Keratinocyte (primary cell): ENCODE measurements around the gene MEA1. TPM values are rescaled to one million over a fixed set of nuclear protein-coding genes. Genes with fewer than 3 reads are reported as not detected.

ENCODE experiments used
- DNase-seq: peaks from one replicate; pipeline ENCODE4 v3.0.0-alpha.2; 2011; ENCODE audit warnings: low read depth, missing footprints, low spot score
- FAIRE-seq: peaks from 2 replicates; lab custom pipeline; 2011; peaks lifted over from hg19 to GRCh38; lab: Jason Lieb, UNC
- H2AFZ ChIP-seq: 2 replicates; pipeline ENCODE4 v1.6.0; 2012; ENCODE audit warnings: low read length, control low read depth, inconsistent platforms; ENCODE audit not compliant: control insufficient read depth
- H3K27ac ChIP-seq: 2 replicates; pipeline ENCODE4 v1.5.1; 2011; ENCODE audit warnings: low read length; ENCODE audit not compliant: control insufficient read depth, insufficient read depth
- H3K27me3 ChIP-seq: 3 replicates; pipeline ENCODE4 v1.6.0; 2011; ENCODE audit warnings: low read length; ENCODE audit not compliant: control insufficient read depth, insufficient read depth; ENCODE audit errors: extremely low read depth
- H3K36me3 ChIP-seq, 2 experiments: 2 replicates in 1 of 2; 3 replicates in 1 of 2; pipeline ENCODE4 v1.5.1; 2011; ENCODE audit warnings: low read length in 2 of 2, mild to moderate bottlenecking in 1 of 2; ENCODE audit not compliant: control insufficient read depth in 2 of 2, insufficient read depth in 2 of 2; ENCODE audit errors: extremely low read depth in 1 of 2
- H3K4me1 ChIP-seq: 3 replicates; pipeline ENCODE4 v1.5.1; 2011; ENCODE audit warnings: low read length; ENCODE audit not compliant: control insufficient read depth, insufficient read depth; ENCODE audit errors: extremely low read depth
- H3K4me2 ChIP-seq: 3 replicates; pipeline ENCODE4 v1.6.0; 2011; ENCODE audit warnings: low read depth, low read length; ENCODE audit not compliant: control insufficient read depth, insufficient read depth; ENCODE audit errors: extremely low read depth
- H3K4me3 ChIP-seq, 3 experiments: fragments of 200-600 bp in 1 of 3; sonication (generic) in 1 of 3; 2 replicates in 2 of 3; 3 replicates in 1 of 3; pipeline ENCODE4 v1.5.1; 2011 to 2016; ENCODE audit warnings: low read length in 3 of 3, mild to moderate bottlenecking in 3 of 3, control low read depth in 2 of 3, inconsistent platforms in 1 of 3, low read depth in 1 of 3, mixed read lengths in 1 of 3, mixed run types in 1 of 3, moderate library complexity in 1 of 3; ENCODE audit not compliant: control insufficient read depth in 2 of 3, insufficient read depth in 2 of 3; ENCODE audit errors: extremely low read depth in 1 of 3
- H3K79me2 ChIP-seq: 2 replicates; pipeline ENCODE4 v1.6.0; 2012; ENCODE audit warnings: low read length; ENCODE audit not compliant: control insufficient read depth, insufficient read depth
- H3K9ac ChIP-seq: 3 replicates; pipeline ENCODE4 v1.6.0; 2011; ENCODE audit warnings: low read length; ENCODE audit not compliant: control insufficient read depth, insufficient read depth; ENCODE audit errors: extremely low read depth
- H3K9me1 ChIP-seq: 3 replicates; pipeline ENCODE4 v1.6.0; 2011; ENCODE audit warnings: low read length; ENCODE audit not compliant: control insufficient read depth, insufficient read depth; ENCODE audit errors: extremely low read depth
- H3K9me3 ChIP-seq: 2 replicates; pipeline ENCODE4 v1.5.1; 2012; ENCODE audit warnings: low read depth, low read length; ENCODE audit not compliant: control insufficient read depth
- H4K20me1 ChIP-seq: 3 replicates; pipeline ENCODE4 v1.6.0; 2011; ENCODE audit warnings: low read length; ENCODE audit not compliant: control insufficient read depth, insufficient read depth; ENCODE audit errors: extremely low read depth
- CTCF ChIP-seq, 3 experiments: IDR thresholded peaks in 1 of 3; conservative IDR thresholded peaks in 1 of 3; optimal IDR thresholded peaks in 1 of 3; 2 replicates in 2 of 3; 3 replicates in 1 of 3; pipeline versions ENCODE3 to v1.5.1; 2011; ENCODE audit warnings: low read length in 3 of 3, mild to moderate bottlenecking in 3 of 3, moderate library complexity in 2 of 3, control low read depth in 1 of 3, inconsistent platforms in 1 of 3; ENCODE audit not compliant: insufficient read depth in 2 of 3; ENCODE audit errors: extremely low read depth in 1 of 3
- EZH2 ChIP-seq: IDR thresholded peaks from one replicate; pipeline ENCODE4 v1.6.1; 2012; ENCODE audit warnings: inconsistent platforms, mild to moderate bottlenecking, low read length, moderate library complexity
- dilution Hi-C: fragments of 300-500 bp; cut with MboI; formaldehyde crosslinking; loops from one replicate; pipeline ENCODE4 v1.7.0; 2020; ENCODE audit warnings: low sequenced_read_pairs; ENCODE audit not compliant: extremely low pct_ligation_motif_present
- polyA plus RNA-seq, 5 experiments: library from polyadenylated mRNA; depleted of rRNA in 3 of 5; stranded (reverse) in 3 of 5; stranded (forward) in 1 of 5; unstranded in 1 of 5; fragments of >200 nt; gene quantifications; 1 replicate in 1 of 5; 2 replicates in 3 of 5; 3 replicates in 1 of 5; pipeline versions ENCODE4 v1.2.1 to v1.2.3, GENCODE V29; 2011 to 2012; ENCODE audit warnings: missing spikeins in 2 of 5, low read depth in 1 of 5, low replicate concordance in 1 of 5

MEA1 gene
- polyA plus RNA-seq, 1 donor (not counting 4 experiments of a cell fraction or from before 2014, with no cell fraction given): 76.1 TPM

- Histone ChIP-seq H3K9ac (no peak overlapping the region), H3K79me2 (no peaks in the 10 kb centered on the region), H3K4me1 (peaks cover 6% of the 10 kb centered on the region), H4K20me1 (no peaks in the 10 kb centered on the region), H3K27me3 (no peaks in the 10 kb centered on the region), H3K27ac (no peak overlapping the region), H3K36me3 (peaks cover 14 to 21% of the 10 kb centered on the region in 2 experiments), H3K4me2 (no peak overlapping the region), H3K9me3 (no peaks in the 10 kb centered on the region), H3K9me1 (peaks cover 2% of the 10 kb centered on the region), H3K4me3 (no peak overlapping the region), H2AFZ (no peak overlapping the region)
- no peak for FAIRE-seq
- dilution Hi-C loops: no loop called here
- TF ChIP-seq EZH2 (no peak), CTCF (optimal IDR thresholded peaks at IDR 0.05 in 1 of 3, IDR thresholded peaks at IDR 0.05 in 1 of 3, conservative IDR thresholded peaks at IDR 0.05 in 1 of 3; ENCODE audit: extremely low read depth in 1 of 3, insufficient read depth in 2 of 3, low read length in 3 of 3) (no peak)
- no peak for DNase-seq
These were observed 45.0 kb downstream of the MEA1 start for GRCh38 chr6:42968783-42969182.

GRCh38 chr6:42968126-42968701 is 45.5 kb downstream of the MEA1 start:
- DNase-seq (no peak), FAIRE-seq (no peak)
- peaks cover 11 to 23% of the 10 kb centered on the region in 2 experiments for H3K36me3 ChIP-seq
- peaks cover 6% of the 10 kb centered on the region for H3K4me1 ChIP-seq
- H2AFZ ChIP-seq: no peak overlapping the region
- no peaks in the 10 kb centered on the region for H4K20me1 ChIP-seq
- dilution Hi-C loops: no loop called here
- no peaks in the 10 kb centered on the region for H3K9me3 ChIP-seq
- H3K27me3 ChIP-seq: no peaks in the 10 kb centered on the region
- H3K27ac ChIP-seq: no peak overlapping the region
- H3K9ac ChIP-seq: no peak overlapping the region
- no peaks in the 10 kb centered on the region for H3K79me2 ChIP-seq
- no peak overlapping the region for H3K4me3 ChIP-seq
- TF ChIP-seq EZH2 (no peak), CTCF (optimal IDR thresholded peaks at IDR 0.05 in 1 of 3, IDR thresholded peaks at IDR 0.05 in 1 of 3, conservative IDR thresholded peaks at IDR 0.05 in 1 of 3; ENCODE audit: extremely low read depth in 1 of 3, insufficient read depth in 2 of 3, low read length in 3 of 3) (no peak)
- H3K9me1 ChIP-seq: no peaks in the 10 kb centered on the region
- no peak overlapping the region for H3K4me2 ChIP-seq
